ENCODE results near the gene DMPK.

The DMPK gene

DNA sequence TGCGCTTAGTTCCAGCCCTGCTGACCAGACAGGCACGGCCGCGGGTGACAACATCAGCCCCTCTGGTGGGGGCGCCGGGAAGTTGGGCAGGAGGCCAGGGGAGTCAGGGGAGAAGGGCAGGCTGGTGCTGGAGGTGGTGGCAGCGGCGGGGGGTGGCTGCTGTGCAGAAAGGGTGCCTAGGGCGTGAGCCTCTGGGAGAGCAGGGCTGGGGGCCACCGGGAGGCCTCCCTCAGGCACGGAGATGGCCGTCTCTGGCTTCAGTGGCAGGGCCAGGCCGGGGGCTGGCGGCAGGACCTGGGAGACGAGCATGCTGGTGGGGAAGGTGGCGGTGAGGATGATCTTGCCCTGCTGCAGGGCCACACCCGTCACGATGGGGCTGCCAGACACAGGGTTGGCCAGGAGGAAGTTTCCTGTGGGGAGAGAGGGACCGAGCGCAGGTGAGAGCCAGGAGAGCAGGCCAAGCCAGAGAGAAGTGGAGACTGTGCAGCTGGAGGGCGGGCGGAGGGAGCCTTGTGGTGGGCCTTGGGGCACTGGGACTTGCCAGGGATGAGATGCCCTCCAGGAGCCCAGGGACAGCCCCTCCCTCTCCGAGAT is 16.5 kb downstream of the DMPK start:
- Histone ChIP-seq H3K4me1 (ENCODE audit: insufficient read depth, poor library complexity, severe bottlenecking) (no peaks in the 10 kb centered on the region), H3K27me3 (ENCODE audit: insufficient read depth, poor library complexity, severe bottlenecking) (no peaks in the 10 kb centered on the region), H3K27ac (ENCODE audit: poor library complexity, severe bottlenecking) (peak overlapping the region; percentile 86), H3K36me3 (ENCODE audit: low read depth) (no peaks in the 10 kb centered on the region), H3K9me3 (ENCODE audit: severe bottlenecking) (no peaks in the 10 kb centered on the region), H3K4me3 (ENCODE audit: severe bottlenecking) (no peak overlapping the region)
- DNase-seq (ENCODE audit: low spot score), result no peak
- no peak for TF ChIP-seq CTCF (IDR thresholded peaks at IDR 0.05; ENCODE audit: poor library complexity, severe bottlenecking)
- no peak for ATAC-seq (ENCODE audit: low read depth)

DNA sequence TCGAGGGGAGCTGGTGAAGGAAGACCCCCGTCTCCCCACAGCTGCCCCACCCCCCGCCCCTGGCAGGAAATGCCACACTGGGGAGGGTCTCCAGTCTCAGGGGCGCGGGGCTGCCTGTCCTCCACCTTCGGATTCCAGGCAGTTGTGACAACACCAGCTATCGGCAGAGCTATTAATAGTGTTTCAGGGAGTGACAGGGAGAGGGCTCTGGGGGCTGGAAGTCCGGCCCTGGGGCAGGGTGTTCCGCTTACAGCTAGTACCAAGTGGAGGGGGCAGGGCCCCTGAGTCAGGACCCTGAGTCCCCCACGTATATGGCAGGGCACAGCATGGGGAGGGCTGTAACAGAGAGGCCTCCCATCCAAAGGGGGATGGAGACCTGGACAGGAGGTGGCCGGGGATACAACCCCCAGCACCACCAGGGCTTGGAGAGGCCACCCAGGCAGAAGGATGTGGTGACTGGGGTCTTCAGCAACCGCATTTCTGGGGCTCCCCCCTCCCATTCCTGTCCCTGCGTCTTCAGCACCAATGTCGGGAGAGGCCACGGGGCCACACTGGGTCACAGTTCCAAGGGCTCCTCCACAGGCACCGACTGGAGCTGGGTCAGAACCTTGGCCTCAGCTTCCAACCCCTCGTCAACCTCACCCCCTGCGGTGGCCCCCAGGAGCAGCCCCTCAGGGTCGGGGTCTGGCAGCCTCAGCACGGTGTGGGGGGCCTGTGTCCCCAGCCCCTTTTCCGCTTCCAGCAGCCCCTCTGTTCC is 17.2 kb downstream of the DMPK start:
- no peak overlapping the region for H3K27ac ChIP-seq (ENCODE audit: poor library complexity, severe bottlenecking)
- DNase-seq (ENCODE audit: low spot score) (no peak), ATAC-seq (ENCODE audit: low read depth) (no peak)
- H3K4me3 ChIP-seq (ENCODE audit: severe bottlenecking), result no peak overlapping the region
- H3K4me1 ChIP-seq (ENCODE audit: insufficient read depth, poor library complexity, severe bottlenecking), result no peaks in the 10 kb centered on the region
- no peaks in the 10 kb centered on the region for H3K9me3 ChIP-seq (ENCODE audit: severe bottlenecking)
- H3K36me3 ChIP-seq (ENCODE audit: low read depth), result no peaks in the 10 kb centered on the region
- TF ChIP-seq CTCF (IDR thresholded peaks at IDR 0.05; ENCODE audit: poor library complexity, severe bottlenecking), result no peak
- H3K27me3 ChIP-seq (ENCODE audit: insufficient read depth, poor library complexity, severe bottlenecking), result no peaks in the 10 kb centered on the region

GRCh38 chr19:45764475-45764874 is 17.8 kb downstream of the DMPK start:
- no peaks in the 10 kb centered on the region for H3K4me1 ChIP-seq (ENCODE audit: insufficient read depth, poor library complexity, severe bottlenecking)

DNA sequence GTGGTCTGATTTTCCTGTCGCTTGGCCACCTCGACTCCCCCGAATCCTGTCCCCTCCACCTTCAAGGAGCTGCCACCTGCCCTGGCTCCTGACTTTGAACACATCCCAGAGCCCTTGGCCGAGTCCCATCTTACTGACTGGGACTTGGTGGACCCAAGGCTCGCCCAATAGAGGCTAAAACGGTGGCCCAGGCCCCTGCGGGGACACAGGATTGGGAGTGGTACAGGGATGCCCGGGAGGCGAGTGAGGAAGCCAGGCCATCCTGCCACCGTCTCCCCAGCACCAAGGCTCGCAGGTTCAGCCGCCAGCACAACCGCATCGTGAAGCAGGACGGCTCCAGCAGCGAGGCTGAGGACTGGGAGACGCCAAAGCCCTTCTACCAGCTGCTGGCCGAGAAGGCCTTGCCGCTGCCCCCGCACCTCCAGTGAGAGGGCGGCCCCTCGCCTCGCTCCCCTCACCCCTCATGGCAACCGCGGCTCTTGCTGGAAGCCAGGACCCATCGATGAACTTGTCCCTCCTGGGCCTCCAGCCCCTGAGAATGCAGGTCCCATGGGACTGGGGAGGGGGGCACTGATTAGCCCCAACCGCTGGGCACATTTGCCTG is 18.5 kb downstream of the DMPK start:
- no peak for TF ChIP-seq CTCF (IDR thresholded peaks at IDR 0.05; ENCODE audit: poor library complexity, severe bottlenecking)
- no peak for ATAC-seq (ENCODE audit: low read depth)
- no peak overlapping the region for H3K4me3 ChIP-seq (ENCODE audit: severe bottlenecking)

More at GRCh38 chr19:45764475-45764874, 17.8 kb downstream of the DMPK start:
- H3K9me3 ChIP-seq (ENCODE audit: severe bottlenecking), result no peaks in the 10 kb centered on the region
- ATAC-seq (ENCODE audit: low read depth) (no peak), DNase-seq (ENCODE audit: low spot score) (no peak)
- no peaks in the 10 kb centered on the region for H3K27me3 ChIP-seq (ENCODE audit: insufficient read depth, poor library complexity, severe bottlenecking)
- no peak overlapping the region for H3K4me3 ChIP-seq (ENCODE audit: severe bottlenecking)
- H3K36me3 ChIP-seq (ENCODE audit: low read depth), result no peaks in the 10 kb centered on the region
- TF ChIP-seq CTCF (IDR thresholded peaks at IDR 0.05; ENCODE audit: poor library complexity, severe bottlenecking), result no peak
- no peak overlapping the region for H3K27ac ChIP-seq (ENCODE audit: poor library complexity, severe bottlenecking)

More for the DNA sequence above, 18.5 kb downstream of the DMPK start:
- Histone ChIP-seq H3K27ac (ENCODE audit: poor library complexity, severe bottlenecking) (no peak overlapping the region), H3K27me3 (ENCODE audit: insufficient read depth, poor library complexity, severe bottlenecking) (no peaks in the 10 kb centered on the region), H3K36me3 (ENCODE audit: low read depth) (no peaks in the 10 kb centered on the region), H3K4me1 (ENCODE audit: insufficient read depth, poor library complexity, severe bottlenecking) (no peaks in the 10 kb centered on the region), H3K9me3 (ENCODE audit: severe bottlenecking) (no peaks in the 10 kb centered on the region)
- DNase-seq (ENCODE audit: low spot score), result no peak
